Osteoblast (primary cell): Measurements from ENCODE around the gene SORCS3. TPM values are rescaled to one million over a fixed set of nuclear protein-coding genes. Genes with fewer than 3 reads are reported as not detected.

Source experiments
- DNase-seq: peaks from one replicate; pipeline ENCODE4 v3.0.0; 2011; ENCODE audit warnings: low spot score, mixed read lengths; ENCODE audit not compliant: insufficient read length; ENCODE audit errors: missing footprints
- H2AFZ ChIP-seq: 2 replicates; pipeline ENCODE4 v1.6.0; 2011; ENCODE audit warnings: mild to moderate bottlenecking, low read length
- H3K27ac ChIP-seq: 2 replicates; pipeline ENCODE4 v1.5.1; 2011; ENCODE audit warnings: mild to moderate bottlenecking, low read depth, low read length, moderate library complexity
- H3K27me3 ChIP-seq: 2 replicates; pipeline ENCODE4 v1.6.0; 2012; ENCODE audit warnings: mild to moderate bottlenecking, control low read depth, inconsistent platforms, low read length, moderate library complexity; ENCODE audit not compliant: insufficient read depth
- H3K36me3 ChIP-seq: 2 replicates; pipeline ENCODE4 v1.5.1; 2011; ENCODE audit warnings: mild to moderate bottlenecking, low read length, control low read depth, moderate library complexity; ENCODE audit not compliant: insufficient read depth
- H3K4me1 ChIP-seq: 2 replicates; pipeline ENCODE4 v1.5.1; 2011; ENCODE audit warnings: mild to moderate bottlenecking, low read length, control low read depth, moderate library complexity; ENCODE audit not compliant: insufficient read depth
- H3K4me2 ChIP-seq: 2 replicates; pipeline ENCODE4 v1.6.0; 2011; ENCODE audit warnings: mild to moderate bottlenecking, low read length; ENCODE audit not compliant: insufficient read depth
- H3K4me3 ChIP-seq: fragments of 200-600 bp; sonication (generic); 3 replicates; pipeline ENCODE4 v1.5.1; 2012; ENCODE audit warnings: mild to moderate bottlenecking, low read length, inconsistent platforms; ENCODE audit not compliant: insufficient read depth
- H3K79me2 ChIP-seq: 2 replicates; pipeline ENCODE4 v1.6.0; 2012; ENCODE audit warnings: mild to moderate bottlenecking, low read length, control low read depth, inconsistent platforms; ENCODE audit not compliant: insufficient read depth
- H3K9me3 ChIP-seq: 2 replicates; pipeline ENCODE4 v1.5.1; 2011; ENCODE audit warnings: low read depth, low read length, control low read depth
- H4K20me1 ChIP-seq: 2 replicates; pipeline ENCODE4 v1.6.0; 2012; ENCODE audit warnings: mild to moderate bottlenecking, low read length, control low read depth; ENCODE audit not compliant: insufficient read depth
- total RNA-seq: library from RNA; depleted of rRNA; stranded (reverse); fragments of >200 nt; gene quantifications from 2 replicates; pipeline ENCODE4 v1.2.3, GENCODE V29; 2012
- TF ChIP-seq, protein P1 (sequence below): IDR thresholded peaks from 2 replicates; pipeline ENCODE4 v1.5.1; 2011; ENCODE audit warnings: mild to moderate bottlenecking, low read depth, low read length, moderate library complexity; ENCODE audit errors: extremely low read depth

SORCS3 gene
- total RNA-seq, 1 donor, result not detected

DNA sequence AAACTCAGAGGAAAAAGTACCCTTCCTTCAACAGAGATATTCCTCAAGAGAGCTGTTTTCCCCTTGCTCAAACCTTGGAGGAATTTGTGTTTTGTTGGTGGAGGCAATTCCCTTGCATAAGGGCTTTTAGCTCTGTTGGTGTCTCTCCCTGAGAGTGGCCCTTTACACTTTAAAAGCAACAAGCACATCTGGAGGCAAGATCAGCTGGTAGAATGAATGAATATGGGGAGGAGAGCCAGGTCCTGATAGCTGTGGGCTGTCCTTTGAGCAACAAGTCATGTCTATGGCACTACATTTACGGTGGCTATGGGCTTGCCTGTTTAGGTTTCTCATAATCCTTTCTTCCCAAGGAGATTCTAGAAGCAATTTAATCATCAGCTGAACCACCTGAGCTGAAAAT, 384.0 kb downstream of the SORCS3 start:
- peaks cover 2% of the 10 kb centered on the region for H3K9me3 ChIP-seq
- TF ChIP-seq, protein P1, sequence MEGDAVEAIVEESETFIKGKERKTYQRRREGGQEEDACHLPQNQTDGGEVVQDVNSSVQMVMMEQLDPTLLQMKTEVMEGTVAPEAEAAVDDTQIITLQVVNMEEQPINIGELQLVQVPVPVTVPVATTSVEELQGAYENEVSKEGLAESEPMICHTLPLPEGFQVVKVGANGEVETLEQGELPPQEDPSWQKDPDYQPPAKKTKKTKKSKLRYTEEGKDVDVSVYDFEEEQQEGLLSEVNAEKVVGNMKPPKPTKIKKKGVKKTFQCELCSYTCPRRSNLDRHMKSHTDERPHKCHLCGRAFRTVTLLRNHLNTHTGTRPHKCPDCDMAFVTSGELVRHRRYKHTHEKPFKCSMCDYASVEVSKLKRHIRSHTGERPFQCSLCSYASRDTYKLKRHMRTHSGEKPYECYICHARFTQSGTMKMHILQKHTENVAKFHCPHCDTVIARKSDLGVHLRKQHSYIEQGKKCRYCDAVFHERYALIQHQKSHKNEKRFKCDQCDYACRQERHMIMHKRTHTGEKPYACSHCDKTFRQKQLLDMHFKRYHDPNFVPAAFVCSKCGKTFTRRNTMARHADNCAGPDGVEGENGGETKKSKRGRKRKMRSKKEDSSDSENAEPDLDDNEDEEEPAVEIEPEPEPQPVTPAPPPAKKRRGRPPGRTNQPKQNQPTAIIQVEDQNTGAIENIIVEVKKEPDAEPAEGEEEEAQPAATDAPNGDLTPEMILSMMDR, result no peak
- no peaks in the 10 kb centered on the region for H4K20me1 ChIP-seq
- DNase-seq, result no peak
- H2AFZ ChIP-seq, result no peak overlapping the region
- no peak overlapping the region for H3K4me3 ChIP-seq
- no peaks in the 10 kb centered on the region for H3K27me3 ChIP-seq
- H3K36me3 ChIP-seq, result no peaks in the 10 kb centered on the region
- H3K4me1 ChIP-seq, result no peaks in the 10 kb centered on the region
- H3K4me2 ChIP-seq, result no peak overlapping the region
- no peaks in the 10 kb centered on the region for H3K79me2 ChIP-seq
- H3K27ac ChIP-seq, result no peak overlapping the region

DNA sequence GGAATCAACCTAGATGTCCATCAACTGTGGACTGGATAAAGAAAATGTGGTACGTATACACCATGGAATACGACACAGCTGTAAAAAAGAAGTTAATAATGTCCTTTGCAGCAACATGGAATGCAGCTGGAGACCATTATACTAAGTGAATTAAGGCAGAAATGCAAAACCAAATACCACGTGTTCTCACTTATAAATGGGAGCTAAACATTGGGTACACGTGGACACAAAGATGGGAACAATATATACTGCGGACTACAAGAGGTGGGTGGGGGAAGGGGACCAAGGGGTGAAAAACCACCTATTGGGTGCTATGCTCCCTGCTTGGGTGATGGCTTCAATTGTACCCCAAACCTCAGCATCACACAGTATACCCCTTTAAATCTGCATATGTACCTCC, 385.5 kb downstream of the SORCS3 start:
- TF ChIP-seq, protein P1, result no peak
- no peak overlapping the region for H2AFZ ChIP-seq
- DNase-seq, result no peak
- H3K36me3 ChIP-seq, result no peaks in the 10 kb centered on the region
- H3K4me1 ChIP-seq, result no peaks in the 10 kb centered on the region
- no peak overlapping the region for H3K4me3 ChIP-seq
- peaks cover 2% of the 10 kb centered on the region for H3K9me3 ChIP-seq
- no peaks in the 10 kb centered on the region for H3K79me2 ChIP-seq
- H3K4me2 ChIP-seq, result no peak overlapping the region
- no peaks in the 10 kb centered on the region for H4K20me1 ChIP-seq
- H3K27ac ChIP-seq, result no peak overlapping the region
- no peaks in the 10 kb centered on the region for H3K27me3 ChIP-seq

DNA sequence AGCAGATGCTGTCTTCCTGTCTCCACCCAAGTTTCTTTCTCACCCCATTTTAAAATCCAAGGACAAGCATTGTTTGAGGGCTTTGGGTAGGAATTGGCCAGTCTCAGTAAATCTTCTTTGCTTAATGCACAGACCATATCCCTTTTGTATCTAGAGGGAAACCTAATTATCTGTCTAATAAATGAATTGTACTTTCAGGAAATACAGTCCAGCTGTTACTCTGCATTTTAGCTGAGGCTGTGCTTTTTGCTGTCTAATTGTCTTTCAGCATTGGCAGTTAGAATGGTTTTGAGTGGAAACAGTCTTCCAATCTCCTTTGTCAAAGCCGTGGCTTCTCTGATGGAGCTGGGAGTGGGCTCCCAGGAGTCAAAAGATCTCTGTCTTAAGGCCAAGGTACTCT, 388.2 kb downstream of the SORCS3 start:
- H3K4me2 ChIP-seq, result no peak overlapping the region
- no peak overlapping the region for H3K27ac ChIP-seq
- TF ChIP-seq, protein P1, result no peak
- no peak overlapping the region for H3K4me3 ChIP-seq
- H3K4me1 ChIP-seq, result no peaks in the 10 kb centered on the region
- H4K20me1 ChIP-seq, result no peaks in the 10 kb centered on the region
- DNase-seq, result no peak
- H3K27me3 ChIP-seq, result no peaks in the 10 kb centered on the region
- no peak overlapping the region for H2AFZ ChIP-seq
- H3K9me3 ChIP-seq, result no peaks in the 10 kb centered on the region
- H3K79me2 ChIP-seq, result no peaks in the 10 kb centered on the region
- no peaks in the 10 kb centered on the region for H3K36me3 ChIP-seq

DNA sequence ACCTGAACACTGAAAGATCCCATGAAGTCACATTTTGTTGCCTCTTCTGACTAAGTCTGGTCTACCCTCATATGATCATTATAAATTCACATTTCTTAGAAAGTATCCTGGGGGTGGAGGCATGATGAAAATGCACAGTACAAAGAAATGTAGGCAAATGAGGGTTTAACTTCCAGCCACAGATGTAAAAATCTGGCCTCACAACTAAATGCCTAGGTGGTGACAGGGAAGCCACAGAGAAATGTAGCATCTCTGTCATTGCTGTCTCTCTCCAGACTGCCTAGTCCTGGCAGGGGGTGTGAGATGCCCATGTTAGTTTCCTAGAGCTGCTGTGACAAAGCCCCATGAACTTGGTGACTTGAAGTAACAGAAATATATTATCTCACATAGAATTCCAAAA, 395.9 kb downstream of the SORCS3 start:
- DNase-seq, result no peak
- TF ChIP-seq, protein P1, result no peak

More for the DNA sequence above, 395.9 kb downstream of the SORCS3 start:
- Histone ChIP-seq H2AFZ (no peak overlapping the region), H3K4me3 (no peak overlapping the region), H3K9me3 (no peaks in the 10 kb centered on the region), H4K20me1 (no peaks in the 10 kb centered on the region), H3K27ac (no peak overlapping the region), H3K79me2 (no peaks in the 10 kb centered on the region), H3K27me3 (no peaks in the 10 kb centered on the region), H3K36me3 (no peaks in the 10 kb centered on the region), H3K4me1 (no peaks in the 10 kb centered on the region), H3K4me2 (no peak overlapping the region)
